GM20000 (cell line): Measurements from ENCODE around the gene DAB1.

Source experiments
- DNase-seq: peaks from one replicate; pipeline ENCODE4 v3.0.0; 2012; ENCODE audit warnings: low spot score
- CTCF ChIP-seq: IDR thresholded peaks from 2 replicates; pipeline ENCODE4 v1.5.1; 2012; ENCODE audit warnings: mild to moderate bottlenecking, control low read depth; ENCODE audit errors: extremely low read depth, missing control alignments

The DAB1 gene

GRCh38 chr1:57380923-57381322, 42.9 kb downstream of the DAB1 start:
- DNase-seq = no peak
- no peak for TF ChIP-seq CTCF

DNA sequence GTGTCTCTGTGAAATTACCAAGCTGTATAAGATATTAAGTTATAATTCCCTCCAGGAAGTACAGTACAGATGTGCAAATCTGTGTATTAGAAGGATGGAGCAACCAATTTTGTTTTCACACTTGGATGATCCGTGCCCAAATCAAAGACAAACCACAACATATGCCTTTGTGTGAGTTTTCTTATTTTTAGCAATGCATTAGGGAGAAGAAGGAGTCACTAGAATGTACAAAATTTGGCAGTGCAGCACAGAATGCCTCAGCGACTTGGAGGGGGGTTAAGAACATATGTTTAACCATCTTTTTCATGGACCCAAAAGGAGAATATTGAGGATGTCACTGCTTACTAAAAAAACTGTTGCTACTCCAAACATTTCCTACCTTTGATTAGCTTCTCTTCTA, 45.3 kb downstream of the DAB1 start:
- TF ChIP-seq CTCF = no peak
- no peak for DNase-seq

GRCh38 chr1:57377339-57378139, 46.3 kb downstream of the DAB1 start:
- TF ChIP-seq CTCF = no peak
- DNase-seq = no peak

DNA sequence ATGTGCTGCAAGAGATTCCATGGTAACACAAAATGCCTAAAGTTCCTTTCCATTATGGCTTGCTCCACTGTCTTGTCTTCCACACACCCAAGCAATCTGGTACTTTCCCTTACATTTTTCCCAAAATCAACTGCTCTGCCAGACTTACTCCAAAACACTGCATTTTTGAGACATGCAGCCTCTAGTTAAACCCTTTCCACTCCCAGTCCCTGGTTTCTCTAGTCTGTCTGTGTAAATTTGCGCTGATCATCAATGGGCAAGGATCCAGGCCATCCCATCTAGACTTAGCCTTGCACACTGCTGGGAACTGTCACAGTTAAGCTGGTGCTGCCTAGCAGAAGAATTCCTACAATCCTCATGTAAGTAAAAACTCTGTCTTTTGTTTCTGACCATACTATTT, 47.8 kb downstream of the DAB1 start:
- DNase-seq = no peak
- TF ChIP-seq CTCF = no peak

DNA sequence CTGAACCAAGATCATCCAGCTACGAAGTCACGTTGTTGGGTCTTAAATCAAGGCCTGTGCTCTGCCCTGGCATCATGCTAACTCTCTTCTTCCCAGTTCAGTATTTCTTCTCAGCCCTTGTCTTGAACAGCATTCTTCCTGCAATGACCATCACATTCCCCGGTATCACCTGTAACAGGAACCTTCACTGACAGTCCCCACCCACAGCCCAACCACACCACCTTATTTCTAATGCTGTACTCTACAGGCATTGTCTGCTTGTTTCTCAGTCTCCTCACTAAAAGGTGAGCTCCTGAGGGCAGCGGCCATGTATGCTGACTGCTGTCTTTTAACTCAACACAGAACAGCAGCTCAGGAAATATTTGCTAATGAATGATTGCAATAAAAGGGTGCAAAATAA, 54.0 kb downstream of the DAB1 start:
- TF ChIP-seq CTCF = no peak

GRCh38 chr1:57367945-57368344, 55.9 kb downstream of the DAB1 start:
- TF ChIP-seq CTCF = no peak
- DNase-seq = no peak

More for the DNA sequence above, 54.0 kb downstream of the DAB1 start:
- no peak for DNase-seq

DNA sequence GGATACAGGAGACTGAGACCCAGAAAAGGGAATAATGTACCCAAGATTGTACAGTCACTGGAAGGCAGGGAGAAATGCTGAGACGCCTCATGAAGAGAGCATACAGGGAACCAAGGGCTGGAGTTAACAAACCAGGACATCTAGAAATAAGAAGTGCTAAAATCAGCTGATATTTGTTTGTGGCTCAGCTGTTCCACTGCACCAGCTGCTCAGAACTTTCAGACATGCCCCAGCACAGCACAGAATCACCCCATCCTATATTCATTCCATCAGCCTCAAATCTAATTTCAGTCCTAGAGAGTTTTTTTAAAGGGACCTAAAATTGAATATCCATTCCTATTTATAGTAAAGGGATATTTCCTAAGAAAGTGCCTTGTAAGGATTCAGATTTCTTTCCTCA, 60.2 kb downstream of the DAB1 start:
- DNase-seq = no peak
- no peak for TF ChIP-seq CTCF
